ENCODE results near the gene BTBD9. TPM values are rescaled to one million over a fixed set of nuclear protein-coding genes. Genes with fewer than 3 reads are reported as not detected.

BTBD9 gene
- total and polyA plus RNA-seq, 10 donors: 1.2 to 43.1 (median 27.8) TPM

GRCh38 chr6:38450717-38451116, 189.0 kb downstream of the BTBD9 start:
- 90 to 99% (median 96%) methylated on average over 2 of the region's 2 CpGs for WGBS, 5 donors

GRCh38 chr6:38445925-38446324, 193.8 kb downstream of the BTBD9 start:
- Histone ChIP-seq H3K4me3 (no peak overlapping the region), H3K4me1 (peaks cover 0 to 19% (median 16%) of the 10 kb centered on the region in 6 donors), H3K9me3 (peaks cover 0 to 6% (median 0%) of the 10 kb centered on the region in 8 donors), H3K36me3 (no peaks in the 10 kb centered on the region), H3K27me3 (replicated peaks in 1 of 7) (no peaks in the 10 kb centered on the region), H3K27ac (no peak overlapping the region)
- WGBS, 5 donors: 67 to 92% (median 82%) methylated on average over 2 of the region's 2 CpGs
- intact Hi-C loops (cut with DNase I; ENCODE audit: low total_unique reads): no loop called here
- DNase-seq: no peak
- TF ChIP-seq POLR2AphosphoS5 (IDR thresholded peaks at IDR 0.05) (no peak), CTCF (IDR thresholded peaks at IDR 0.05 in 8 of 11, conservative IDR thresholded peaks at IDR 0.05 in 3 of 11) (no peak), POLR2A (IDR thresholded peaks at IDR 0.05) (no peak)

More at GRCh38 chr6:38450717-38451116, 189.0 kb downstream of the BTBD9 start:
- Histone ChIP-seq H3K9me3 (peaks cover 0 to 6% (median 0%) of the 10 kb centered on the region in 8 donors), H3K4me3 (no peak overlapping the region), H3K27ac (no peak overlapping the region), H3K36me3 (no peaks in the 10 kb centered on the region), H3K4me1 (peaks cover 0 to 1% (median 0%) of the 10 kb centered on the region in 6 donors), H3K27me3 (replicated peaks in 1 of 7) (no peaks in the 10 kb centered on the region)
- no peak for DNase-seq
- TF ChIP-seq POLR2AphosphoS5 (IDR thresholded peaks at IDR 0.05) (no peak), CTCF (IDR thresholded peaks at IDR 0.05 in 8 of 11, conservative IDR thresholded peaks at IDR 0.05 in 3 of 11) (no peak), POLR2A (IDR thresholded peaks at IDR 0.05) (no peak)
- intact Hi-C loops (cut with DNase I; ENCODE audit: low total_unique reads): no loop called here

GRCh38 chr6:38445336-38445735, 194.4 kb downstream of the BTBD9 start:
- H3K27ac ChIP-seq: no peak overlapping the region
- peaks cover 0 to 19% (median 16%) of the 10 kb centered on the region in 6 donors for H3K4me1 ChIP-seq
- DNase-seq: no peak
- no peaks in the 10 kb centered on the region for H3K27me3 ChIP-seq (replicated peaks in 1 of 7)
- no peak for TF ChIP-seq POLR2AphosphoS5 (IDR thresholded peaks at IDR 0.05)
- TF ChIP-seq CTCF (IDR thresholded peaks at IDR 0.05 in 8 of 11, conservative IDR thresholded peaks at IDR 0.05 in 3 of 11): no peak
- TF ChIP-seq POLR2A (IDR thresholded peaks at IDR 0.05): no peak
- H3K36me3 ChIP-seq: no peaks in the 10 kb centered on the region
- intact Hi-C loops (cut with DNase I; ENCODE audit: low total_unique reads): no loop called here
- H3K4me3 ChIP-seq: no peak overlapping the region
- H3K9me3 ChIP-seq: peaks cover 0 to 6% (median 0%) of the 10 kb centered on the region in 8 donors

GRCh38 chr6:38443352-38444144, 196.2 kb downstream of the BTBD9 start:
- peak overlapping the region in 2 of 8 donors; percentile 11 to 18 for H3K27ac ChIP-seq
- TF ChIP-seq CTCF (IDR thresholded peaks at IDR 0.05 in 8 of 11, conservative IDR thresholded peaks at IDR 0.05 in 3 of 11): no peak
- no peak for TF ChIP-seq POLR2AphosphoS5 (IDR thresholded peaks at IDR 0.05)
- TF ChIP-seq POLR2A (IDR thresholded peaks at IDR 0.05): no peak
- H3K4me3 ChIP-seq: no peak overlapping the region
- peaks cover 0 to 19% (median 16%) of the 10 kb centered on the region in 6 donors for H3K4me1 ChIP-seq
- intact Hi-C loops (cut with DNase I; ENCODE audit: low total_unique reads): no loop called here
- DNase-seq: no peak
- no peaks in the 10 kb centered on the region for H3K9me3 ChIP-seq
- no peaks in the 10 kb centered on the region for H3K27me3 ChIP-seq (replicated peaks in 1 of 7)
- 20 to 33% (median 29%) methylated on average over 6 of the region's 6 CpGs for WGBS, 5 donors
- H3K36me3 ChIP-seq: no peaks in the 10 kb centered on the region
